ES-I3 (cell line): ENCODE data around the gene DCLK1.

ENCODE experiments used
- H3K36me3 ChIP-seq: 2 replicates; pipeline ENCODE4 v1.6.1; 2013; ENCODE audit warnings: mild to moderate bottlenecking, low read length, control low read depth, moderate library complexity; ENCODE audit not compliant: insufficient read depth
- H3K4me1 ChIP-seq: 2 replicates; pipeline ENCODE4 v1.6.1; 2013; ENCODE audit warnings: mild to moderate bottlenecking, control low read depth, low read length; ENCODE audit not compliant: insufficient read depth
- H3K9ac ChIP-seq: 2 replicates; pipeline ENCODE4 v1.6.1; 2013; ENCODE audit warnings: low read depth, mild to moderate bottlenecking, low read length, moderate library complexity
- H3K9me3 ChIP-seq: 2 replicates; pipeline ENCODE4 v1.6.1; 2013; ENCODE audit warnings: mild to moderate bottlenecking, low read length, moderate library complexity; ENCODE audit not compliant: control insufficient read depth, insufficient read depth

DCLK1 gene

GRCh38 chr13:35964011-35964862 lies 166.9 kb downstream of the DCLK1 start:
- Histone ChIP-seq H3K9ac (no peak overlapping the region), H3K9me3 (peaks cover 4% of the 10 kb centered on the region; the same call in 1 of the 2 replicates), H3K36me3 (no peaks in the 10 kb centered on the region), H3K4me1 (no peaks in the 10 kb centered on the region)

- Histone ChIP-seq H3K9ac (no peak overlapping the region), H3K4me1 (no peaks in the 10 kb centered on the region), H3K36me3 (no peaks in the 10 kb centered on the region), H3K9me3 (no peaks in the 10 kb centered on the region)
Measured at GRCh38 chr13:35961461-35962220, 169.5 kb downstream of the DCLK1 start.

- Histone ChIP-seq H3K9me3 (no peaks in the 10 kb centered on the region), H3K4me1 (no peaks in the 10 kb centered on the region), H3K36me3 (no peaks in the 10 kb centered on the region), H3K9ac (no peak overlapping the region)
Measured at GRCh38 chr13:35961002-35961401, 170.2 kb downstream of the DCLK1 start.

- H3K36me3 ChIP-seq = no peaks in the 10 kb centered on the region
- H3K9ac ChIP-seq = no peak overlapping the region
- H3K4me1 ChIP-seq = no peaks in the 10 kb centered on the region
- no peaks in the 10 kb centered on the region for H3K9me3 ChIP-seq
Measured at GRCh38 chr13:35957996-35958395, 173.2 kb downstream of the DCLK1 start.

GRCh38 chr13:35957241-35957731 lies 173.9 kb downstream of the DCLK1 start:
- no peaks in the 10 kb centered on the region for H3K9me3 ChIP-seq
- no peaks in the 10 kb centered on the region for H3K4me1 ChIP-seq
- H3K36me3 ChIP-seq = no peaks in the 10 kb centered on the region
- H3K9ac ChIP-seq = no peak overlapping the region

- Histone ChIP-seq H3K4me1 (no peaks in the 10 kb centered on the region), H3K36me3 (no peaks in the 10 kb centered on the region), H3K9me3 (no peaks in the 10 kb centered on the region), H3K9ac (no peak overlapping the region)
Measured at GRCh38 chr13:35956074-35956473, 175.1 kb downstream of the DCLK1 start.

GRCh38 chr13:35954207-35954560 lies 177.0 kb downstream of the DCLK1 start:
- no peaks in the 10 kb centered on the region for H3K9me3 ChIP-seq
- no peaks in the 10 kb centered on the region for H3K36me3 ChIP-seq
- H3K9ac ChIP-seq = no peak overlapping the region
- H3K4me1 ChIP-seq = no peaks in the 10 kb centered on the region

GRCh38 chr13:35953537-35954206 lies 177.5 kb downstream of the DCLK1 start:
- Histone ChIP-seq H3K9me3 (no peaks in the 10 kb centered on the region), H3K4me1 (no peaks in the 10 kb centered on the region), H3K36me3 (no peaks in the 10 kb centered on the region), H3K9ac (no peak overlapping the region)

GRCh38 chr13:35947315-35947714 lies 183.9 kb downstream of the DCLK1 start:
- Histone ChIP-seq H3K9ac (no peak overlapping the region), H3K36me3 (no peaks in the 10 kb centered on the region), H3K4me1 (peaks cover 8% of the 10 kb centered on the region), H3K9me3 (peaks cover 7% of the 10 kb centered on the region; the same call in 1 of the 2 replicates)

- Histone ChIP-seq H3K4me1 (peaks cover 8% of the 10 kb centered on the region), H3K36me3 (no peaks in the 10 kb centered on the region), H3K9ac (no peak overlapping the region), H3K9me3 (peaks cover 7% of the 10 kb centered on the region; the same call in 1 of the 2 replicates)
Measured at GRCh38 chr13:35945368-35945767, 185.8 kb downstream of the DCLK1 start.

GRCh38 chr13:35941374-35941773 lies 189.8 kb downstream of the DCLK1 start:
- H3K36me3 ChIP-seq = no peaks in the 10 kb centered on the region
- H3K4me1 ChIP-seq = no peaks in the 10 kb centered on the region
- peaks cover 11% of the 10 kb centered on the region for H3K9me3 ChIP-seq
- H3K9ac ChIP-seq = no peak overlapping the region

- H3K36me3 ChIP-seq = no peaks in the 10 kb centered on the region
- no peaks in the 10 kb centered on the region for H3K4me1 ChIP-seq
- H3K9me3 ChIP-seq = peaks cover 11% of the 10 kb centered on the region
- no peak overlapping the region for H3K9ac ChIP-seq
Measured at GRCh38 chr13:35940734-35941133, 190.4 kb downstream of the DCLK1 start.

- H3K36me3 ChIP-seq = no peaks in the 10 kb centered on the region
- H3K9me3 ChIP-seq = peaks cover 17% of the 10 kb centered on the region
- no peaks in the 10 kb centered on the region for H3K4me1 ChIP-seq
- H3K9ac ChIP-seq = no peak overlapping the region
Measured at GRCh38 chr13:35936246-35936978, 194.8 kb downstream of the DCLK1 start.
